Measurements from ENCODE around the gene DIAPH3. TPM values are rescaled to one million over a fixed set of nuclear protein-coding genes. Genes with fewer than 3 reads are reported as not detected.

Gene DIAPH3
- total and polyA plus RNA-seq, 2 of the 4 experiments (the other 2 are of a cell fraction): 8.9 to 9.3 TPM

- H3K27me3 ChIP-seq (ENCODE audit: control insufficient read depth, insufficient read depth, low read length): no peaks in the 10 kb centered on the region
- H3K79me1 ChIP-seq (ENCODE audit: low read depth in 1 of 2, low read length in 2 of 2): no peaks in the 10 kb centered on the region
- WGBS, 2 experiments (ENCODE audit: extremely low coverage in 2 of 2, insufficient read length in 1 of 2): no CpG with 5 or more reads among the region's 1 CpG
- no TSS peak for BruUV-seq (replicated peaks)
- H3K56ac ChIP-seq (ENCODE audit: extremely low read depth, insufficient read depth, low read length): no peak overlapping the region
- TF ChIP-seq FOS (IDR thresholded peaks at IDR 0.05; ENCODE audit: low read depth, low read length): no peak
- TF ChIP-seq RAD21 (IDR thresholded peaks at IDR 0.05; ENCODE audit: low read length): no peak
- no peak for TF ChIP-seq ELK1 (IDR thresholded peaks at IDR 0.05; ENCODE audit: borderline replicate concordance, low read depth, low read length)
- TF ChIP-seq SMC3 (IDR thresholded peaks at IDR 0.05; ENCODE audit: low read depth, low read length): no peak
- TF ChIP-seq CTCF (conservative IDR thresholded peaks at IDR 0.05; ENCODE audit: low read depth, low read length): no peak
- no peak for TF ChIP-seq RFX5 (IDR thresholded peaks at IDR 0.05; ENCODE audit: low read depth, low read length)
- no peak for TF ChIP-seq BHLHE40 (IDR thresholded peaks at IDR 0.05; ENCODE audit: low read depth, low read length)
- no peak for TF ChIP-seq NFE2L2 (IDR thresholded peaks at IDR 0.05; ENCODE audit: low read depth, low read length)
- no peak for TF ChIP-seq MAZ (IDR thresholded peaks at IDR 0.05; ENCODE audit: borderline replicate concordance, low read depth, low read length)
- no peak for TF ChIP-seq MAFK (IDR thresholded peaks at IDR 0.05; ENCODE audit: low read depth, low read length)
- TF ChIP-seq MXI1 (IDR thresholded peaks at IDR 0.05; ENCODE audit: borderline replicate concordance, low read depth, low read length): no peak
- TF ChIP-seq, protein P1, sequence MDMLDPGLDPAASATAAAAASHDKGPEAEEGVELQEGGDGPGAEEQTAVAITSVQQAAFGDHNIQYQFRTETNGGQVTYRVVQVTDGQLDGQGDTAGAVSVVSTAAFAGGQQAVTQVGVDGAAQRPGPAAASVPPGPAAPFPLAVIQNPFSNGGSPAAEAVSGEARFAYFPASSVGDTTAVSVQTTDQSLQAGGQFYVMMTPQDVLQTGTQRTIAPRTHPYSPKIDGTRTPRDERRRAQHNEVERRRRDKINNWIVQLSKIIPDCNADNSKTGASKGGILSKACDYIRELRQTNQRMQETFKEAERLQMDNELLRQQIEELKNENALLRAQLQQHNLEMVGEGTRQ (IDR thresholded peaks at IDR 0.05; ENCODE audit: low read depth, low read length): no peak
- TF ChIP-seq RCOR1 (IDR thresholded peaks at IDR 0.05; ENCODE audit: insufficient replicate concordance, low read length): no peak
- TF ChIP-seq POLR2A (IDR thresholded peaks at IDR 0.05; ENCODE audit: low read depth, low read length): no peak
- no peak for TF ChIP-seq CEBPB (IDR thresholded peaks at IDR 0.05; ENCODE audit: low read depth, low read length)
- no peak overlapping the region for H3K9ac ChIP-seq (ENCODE audit: low read depth, low read length)
- no peak overlapping the region for H3K23ac ChIP-seq (ENCODE audit: low read depth, low read length)
- H2BK120ac ChIP-seq (ENCODE audit: low read depth, low read length): no peak overlapping the region
- no peak overlapping the region for H3K4me2 ChIP-seq (ENCODE audit: low read depth, low read length)
- DNase-seq (no peak), ATAC-seq (ENCODE audit: low read depth) (no peak)
- H3K14ac ChIP-seq (replicated peaks; ENCODE audit: low read depth, low read length): no peak overlapping the region
- peaks cover 3% of the 10 kb centered on the region for H3K4me1 ChIP-seq (ENCODE audit: control insufficient read depth, insufficient read depth, low read length)
- H3K27ac ChIP-seq (ENCODE audit: insufficient read depth, low read length): no peak overlapping the region
- no peak overlapping the region for H2AK5ac ChIP-seq (ENCODE audit: low read depth, low read length)
- H4K5ac ChIP-seq (ENCODE audit: low read depth, low read length): no peak overlapping the region
- H3K4me3 ChIP-seq (ENCODE audit: insufficient read depth, low read depth, low read length): no peak overlapping the region
- H2BK15ac ChIP-seq (ENCODE audit: low read depth, low read length): no peak overlapping the region
- H3K9me1 ChIP-seq (ENCODE audit: insufficient read depth, low read length): peaks cover 5% of the 10 kb centered on the region
- CTCF ChIA-PET: interaction anchor here (1.3 kb wide), 1 partner anchor 283 kb away, joined by 3 read pairs; no protein-coding TSS in a partner anchor
- POLR2A ChIA-PET (ENCODE audit: unreplicated experiment): no interaction called here
- H2AFZ ChIP-seq (replicated peaks; ENCODE audit: low read length, poor library complexity): no peak overlapping the region
- H2BK20ac ChIP-seq (ENCODE audit: low read depth, low read length): no peak overlapping the region
- intact Hi-C loops (cut with micrococcal nuclease): no loop called here
- H4K8ac ChIP-seq (ENCODE audit: low read depth in 2 of 2, low read length in 2 of 2): no peak overlapping the region
- no peak overlapping the region for H3K18ac ChIP-seq (ENCODE audit: low read depth, low read length)
- no peaks in the 10 kb centered on the region for H3K9me3 ChIP-seq (ENCODE audit: control insufficient read depth, insufficient read depth, low read length)
- no peaks in the 10 kb centered on the region for H4K20me1 ChIP-seq (ENCODE audit: insufficient read depth, low read length)
- H2BK5ac ChIP-seq (ENCODE audit: low read depth, low read length, poor library complexity, severe bottlenecking): no peak overlapping the region
- no peak overlapping the region for H4K91ac ChIP-seq (ENCODE audit: insufficient read depth, low read depth, low read length)
- in situ Hi-C loops (cut with MboI; ENCODE audit: low sequenced_read_pairs): loop anchor here (5.0 to 25.0 kb wide), 2 partner anchors 282 to 663 kb away; no protein-coding TSS in a partner anchor
- H2AK9ac ChIP-seq (replicated peaks; ENCODE audit: low read depth, low read length, poor library complexity): no peak overlapping the region
- dilution Hi-C loops (cut with HindIII; ENCODE audit: low sequenced_read_pairs, unreplicated experiment): no loop called here
- H3K36me3 ChIP-seq (ENCODE audit: control insufficient read depth, insufficient read depth, low read length): no peaks in the 10 kb centered on the region
- H3K4ac ChIP-seq (ENCODE audit: low read depth, low read length): no peak overlapping the region
These were observed 489.1 kb downstream of the DIAPH3 start for GRCh38 chr13:59674616-59675015.
